OCI-LY1 (cell line): Measurements from ENCODE around the gene FAXC.

ENCODE experiments used
- EZH2 ChIP-seq: fragments of 200-600 bp; sonication (generic), shearing (Covaris generic); IDR thresholded peaks from 2 replicates; pipeline ENCODE4 v1.8.0; 2017; ENCODE audit warnings: borderline replicate concordance, mixed run types, mild to moderate bottlenecking, antibody characterized with exemption, low read length, moderate library complexity, mixed read lengths
- TF ChIP-seq, protein P1 (sequence below): fragments of 200-600 bp; sonication (generic), shearing (Covaris generic); IDR thresholded peaks from 2 replicates; pipeline ENCODE4 v1.5.1; 2017; ENCODE audit warnings: mild to moderate bottlenecking, antibody characterized with exemption, low read length, moderate library complexity, mixed read lengths

DNA sequence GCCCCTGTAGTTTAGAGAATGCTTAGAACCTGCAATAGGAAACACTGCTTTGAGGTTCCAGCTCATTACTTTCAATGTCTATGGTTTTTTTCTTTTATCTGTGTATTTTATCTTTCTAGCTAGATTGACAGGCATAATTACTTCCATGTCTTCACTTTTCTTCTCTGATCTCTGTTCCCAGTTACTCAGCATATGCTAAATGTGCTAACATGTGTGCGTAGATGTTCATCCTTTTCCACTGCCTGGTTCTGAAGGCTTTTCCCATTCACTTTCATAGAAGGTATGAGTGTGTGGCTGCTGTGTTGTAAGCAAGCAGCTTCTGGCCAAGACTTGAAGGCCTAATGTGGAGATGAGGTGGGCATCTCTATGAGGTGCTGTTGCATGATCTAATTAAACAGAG, 38.9 kb downstream of the FAXC start:
- TF ChIP-seq, protein P1, sequence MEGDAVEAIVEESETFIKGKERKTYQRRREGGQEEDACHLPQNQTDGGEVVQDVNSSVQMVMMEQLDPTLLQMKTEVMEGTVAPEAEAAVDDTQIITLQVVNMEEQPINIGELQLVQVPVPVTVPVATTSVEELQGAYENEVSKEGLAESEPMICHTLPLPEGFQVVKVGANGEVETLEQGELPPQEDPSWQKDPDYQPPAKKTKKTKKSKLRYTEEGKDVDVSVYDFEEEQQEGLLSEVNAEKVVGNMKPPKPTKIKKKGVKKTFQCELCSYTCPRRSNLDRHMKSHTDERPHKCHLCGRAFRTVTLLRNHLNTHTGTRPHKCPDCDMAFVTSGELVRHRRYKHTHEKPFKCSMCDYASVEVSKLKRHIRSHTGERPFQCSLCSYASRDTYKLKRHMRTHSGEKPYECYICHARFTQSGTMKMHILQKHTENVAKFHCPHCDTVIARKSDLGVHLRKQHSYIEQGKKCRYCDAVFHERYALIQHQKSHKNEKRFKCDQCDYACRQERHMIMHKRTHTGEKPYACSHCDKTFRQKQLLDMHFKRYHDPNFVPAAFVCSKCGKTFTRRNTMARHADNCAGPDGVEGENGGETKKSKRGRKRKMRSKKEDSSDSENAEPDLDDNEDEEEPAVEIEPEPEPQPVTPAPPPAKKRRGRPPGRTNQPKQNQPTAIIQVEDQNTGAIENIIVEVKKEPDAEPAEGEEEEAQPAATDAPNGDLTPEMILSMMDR = no peak
- no peak for TF ChIP-seq EZH2
